PC-9 (cell line): ENCODE results near the gene SLC7A14. TPM values are rescaled to one million over a fixed set of nuclear protein-coding genes. Genes with fewer than 3 reads are reported as not detected.

Source experiments
- BruUV-seq: library from RNA; stranded (reverse); fragments of 400-500 nt; replicated peaks from 2 replicates; lab custom pipeline; 2021; lab: Mats Ljungman, UMichigan
- CTCF ChIA-PET: fragments of 300-600 bp; sonication (Branson Sonifier 250); formaldehyde crosslinking; loops from one replicate; lab custom pipeline; 2022; ENCODE audit warnings: antibody characterized with exemption; lab: Charles Lee
- POLR2A ChIA-PET: fragments of 300-600 bp; sonication (Branson Sonifier 250); formaldehyde crosslinking; loops from one replicate; lab custom pipeline; 2022; ENCODE audit warnings: antibody characterized with exemption; ENCODE audit not compliant: unreplicated experiment; lab: Charles Lee
- DNase-seq, 2 experiments: peaks; one replicate each; pipeline versions ENCODE4 v3.0.0 to v3.0.0-alpha.2; 2015 to 2022; ENCODE audit warnings: mixed read lengths in 1 of 2
- H2AFZ ChIP-seq: fragments of 200-600 bp; sonication (generic); 2 replicates; pipeline ENCODE4 v1.8.1; 2017; ENCODE audit warnings: antibody characterized with exemption
- H3F3A ChIP-seq: fragments of 200-600 bp; sonication (generic); 2 replicates; pipeline ENCODE4 v1.8.1; 2017; ENCODE audit warnings: antibody characterized with exemption, mild to moderate bottlenecking, low read depth; ENCODE audit not compliant: insufficient read depth
- H3K27ac ChIP-seq: fragments of 200-600 bp; sonication (generic); 2 replicates; pipeline ENCODE4 v1.6.1; 2016; ENCODE audit warnings: mixed run types
- H3K27me3 ChIP-seq: fragments of 200-600 bp; sonication (generic); 2 replicates; pipeline ENCODE4 v1.6.1; 2016; ENCODE audit warnings: low read depth, mixed run types; ENCODE audit not compliant: insufficient read depth
- H3K36me3 ChIP-seq: fragments of 200-600 bp; sonication (generic); 2 replicates; pipeline ENCODE4 v1.6.1; 2016; ENCODE audit warnings: low read depth, mixed run types
- H3K4me1 ChIP-seq: fragments of 200-600 bp; sonication (generic); replicated peaks from 2 replicates; pipeline ENCODE4 v1.6.1; 2016; ENCODE audit warnings: mixed run types; ENCODE audit not compliant: insufficient read depth
- H3K4me2 ChIP-seq: fragments of 200-600 bp; sonication (generic); 2 replicates; pipeline ENCODE4 v1.6.1; 2017; ENCODE audit warnings: mixed run types
- H3K4me3 ChIP-seq: fragments of 200-600 bp; sonication (generic); 2 replicates; pipeline ENCODE4 v1.6.1; 2016; ENCODE audit warnings: mixed run types
- H3K79me2 ChIP-seq: fragments of 200-600 bp; sonication (generic); 2 replicates; pipeline ENCODE4 v1.6.1; 2017; ENCODE audit warnings: low read depth, mixed run types
- H3K9me2 ChIP-seq: fragments of 200-600 bp; sonication (generic); 2 replicates; pipeline ENCODE4 v1.8.1; 2017; ENCODE audit warnings: mild to moderate bottlenecking; ENCODE audit not compliant: insufficient read depth
- H3K9me3 ChIP-seq: fragments of 200-600 bp; sonication (generic); 2 replicates; pipeline ENCODE4 v1.8.1; 2016; ENCODE audit warnings: low read depth; ENCODE audit not compliant: insufficient read depth
- H4K20me1 ChIP-seq: fragments of 200-600 bp; sonication (generic); 2 replicates; pipeline ENCODE4 v1.8.1; 2017; ENCODE audit not compliant: insufficient read depth
- EZH2 ChIP-seq: fragments of 200-600 bp; sonication (generic); IDR thresholded peaks from 2 replicates; pipeline ENCODE4 v1.8.0; 2017; ENCODE audit warnings: antibody characterized with exemption, low read depth
- intact Hi-C: fragments of 100-400 bp; cut with micrococcal nuclease; formaldehyde crosslinking; loops from one replicate; pipeline ENCODE4 v1.10.0; 2022; ENCODE audit not compliant: unreplicated experiment
- total RNA-seq: library from RNA; stranded (reverse); gene quantifications from 2 replicates; pipeline ENCODE4 v1.2.3, GENCODE V29; 2021
- TF ChIP-seq, protein P1 (sequence below): fragments of 200-600 bp; sonication (generic); conservative IDR thresholded peaks from 2 replicates; pipeline ENCODE4 v1.6.1; 2017; ENCODE audit warnings: mixed run types, antibody characterized with exemption, mild to moderate bottlenecking, moderate library complexity

SLC7A14 gene
- total RNA-seq, 1 experiment from 2014 or later = not detected

DNA sequence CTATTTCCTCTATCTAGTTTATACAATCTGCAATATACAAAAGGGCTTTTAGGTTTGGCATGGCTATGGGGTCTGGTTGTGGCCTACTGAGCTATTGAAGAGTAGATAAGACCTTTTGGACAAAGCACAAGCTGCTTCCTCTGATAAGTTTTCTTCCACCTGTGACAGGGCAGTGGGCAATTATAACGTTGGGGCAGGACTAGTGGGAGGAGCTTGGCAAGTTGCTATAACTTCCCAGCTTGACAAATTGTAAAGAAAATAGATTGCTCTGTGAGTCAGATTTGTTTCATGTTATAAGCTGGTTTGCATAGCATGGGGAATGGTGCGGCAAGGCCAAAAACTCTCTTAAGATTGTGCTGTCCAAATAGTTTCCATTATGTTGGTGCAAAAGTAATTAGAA lies 64.9 kb downstream of the SLC7A14 start:
- CTCF ChIA-PET = no interaction called here
- TF ChIP-seq, protein P1, sequence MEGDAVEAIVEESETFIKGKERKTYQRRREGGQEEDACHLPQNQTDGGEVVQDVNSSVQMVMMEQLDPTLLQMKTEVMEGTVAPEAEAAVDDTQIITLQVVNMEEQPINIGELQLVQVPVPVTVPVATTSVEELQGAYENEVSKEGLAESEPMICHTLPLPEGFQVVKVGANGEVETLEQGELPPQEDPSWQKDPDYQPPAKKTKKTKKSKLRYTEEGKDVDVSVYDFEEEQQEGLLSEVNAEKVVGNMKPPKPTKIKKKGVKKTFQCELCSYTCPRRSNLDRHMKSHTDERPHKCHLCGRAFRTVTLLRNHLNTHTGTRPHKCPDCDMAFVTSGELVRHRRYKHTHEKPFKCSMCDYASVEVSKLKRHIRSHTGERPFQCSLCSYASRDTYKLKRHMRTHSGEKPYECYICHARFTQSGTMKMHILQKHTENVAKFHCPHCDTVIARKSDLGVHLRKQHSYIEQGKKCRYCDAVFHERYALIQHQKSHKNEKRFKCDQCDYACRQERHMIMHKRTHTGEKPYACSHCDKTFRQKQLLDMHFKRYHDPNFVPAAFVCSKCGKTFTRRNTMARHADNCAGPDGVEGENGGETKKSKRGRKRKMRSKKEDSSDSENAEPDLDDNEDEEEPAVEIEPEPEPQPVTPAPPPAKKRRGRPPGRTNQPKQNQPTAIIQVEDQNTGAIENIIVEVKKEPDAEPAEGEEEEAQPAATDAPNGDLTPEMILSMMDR = no peak
- TF ChIP-seq EZH2 = no peak
- H2AFZ ChIP-seq = no peak overlapping the region
- no peak for DNase-seq
- no peaks in the 10 kb centered on the region for H3K9me2 ChIP-seq
- POLR2A ChIA-PET = interaction anchor here (0.6 kb wide), 1 partner anchor 52 kb away, joined by 3 read pairs; no protein-coding TSS in a partner anchor
- no peaks in the 10 kb centered on the region for H3K36me3 ChIP-seq
- H3K4me2 ChIP-seq = no peak overlapping the region
- H3K79me2 ChIP-seq = no peaks in the 10 kb centered on the region
- no peak overlapping the region for H3K4me3 ChIP-seq
- 0 out of 2 replicates have a peak, but pooled peaks cover 15% of the 10 kb centered on the region for H3K4me1 ChIP-seq
- no peaks in the 10 kb centered on the region for H3K27me3 ChIP-seq
- intact Hi-C loops = no loop called here
- H3K9me3 ChIP-seq = no peaks in the 10 kb centered on the region
- H3F3A ChIP-seq = no peaks in the 10 kb centered on the region
- BruUV-seq = no TSS peak
- H3K27ac ChIP-seq = no peak overlapping the region
- H4K20me1 ChIP-seq = no peaks in the 10 kb centered on the region

DNA sequence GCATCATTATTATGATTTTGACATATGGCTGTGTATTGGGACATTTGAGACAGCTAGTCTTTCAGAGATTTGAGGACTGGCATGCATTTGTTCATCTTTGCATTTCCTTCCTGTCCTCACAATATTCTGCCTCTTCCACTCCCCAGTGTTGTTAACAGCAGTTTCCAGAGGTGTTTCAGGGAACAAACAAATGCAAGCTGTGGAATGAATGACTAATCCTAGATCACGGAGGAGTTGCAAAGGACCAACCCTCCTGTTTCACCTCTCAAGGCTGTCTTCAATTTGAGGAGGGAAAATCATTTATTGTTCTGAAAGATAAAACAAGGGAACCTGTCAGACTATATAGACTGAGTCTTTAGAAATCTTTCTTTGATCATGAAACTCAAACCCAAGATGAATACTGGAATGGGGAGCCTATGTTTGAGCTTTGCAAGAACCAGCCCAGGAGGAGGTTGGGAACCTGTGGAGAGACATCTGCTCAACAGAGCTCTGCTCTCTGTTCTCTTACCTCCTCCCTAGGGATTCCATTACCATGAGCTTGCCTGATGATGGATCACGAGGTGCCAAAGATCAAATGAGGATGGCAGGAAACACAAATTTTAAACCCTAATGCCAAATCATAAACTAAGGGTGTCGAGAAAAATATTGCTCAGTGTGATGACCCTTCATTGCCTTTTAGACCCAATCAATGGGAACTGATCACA lies 68.5 kb downstream of the SLC7A14 start:
- no peaks in the 10 kb centered on the region for H3K36me3 ChIP-seq
- no peaks in the 10 kb centered on the region for H3F3A ChIP-seq
- no peak overlapping the region for H3K4me2 ChIP-seq
- H3K4me3 ChIP-seq = no peak overlapping the region
- H2AFZ ChIP-seq = no peak overlapping the region
- no peaks in the 10 kb centered on the region for H4K20me1 ChIP-seq
- TF ChIP-seq, protein P1 = no peak
- TF ChIP-seq EZH2 = no peak
- no peak overlapping the region for H3K27ac ChIP-seq
- H3K9me2 ChIP-seq = no peaks in the 10 kb centered on the region
- H3K27me3 ChIP-seq = no peaks in the 10 kb centered on the region
- BruUV-seq = no TSS peak
- CTCF ChIA-PET = no interaction called here
- no peak for DNase-seq
- 0 out of 2 replicates have a peak, but pooled peaks cover 8% of the 10 kb centered on the region for H3K4me1 ChIP-seq
- POLR2A ChIA-PET = interaction anchor here (0.6 to 0.7 kb wide), 3 partner anchors 121 to 469 kb away, joined by 3 to 10 read pairs (median 3); no protein-coding TSS in a partner anchor
- no peaks in the 10 kb centered on the region for H3K79me2 ChIP-seq
- no peaks in the 10 kb centered on the region for H3K9me3 ChIP-seq
- intact Hi-C loops = no loop called here

DNA sequence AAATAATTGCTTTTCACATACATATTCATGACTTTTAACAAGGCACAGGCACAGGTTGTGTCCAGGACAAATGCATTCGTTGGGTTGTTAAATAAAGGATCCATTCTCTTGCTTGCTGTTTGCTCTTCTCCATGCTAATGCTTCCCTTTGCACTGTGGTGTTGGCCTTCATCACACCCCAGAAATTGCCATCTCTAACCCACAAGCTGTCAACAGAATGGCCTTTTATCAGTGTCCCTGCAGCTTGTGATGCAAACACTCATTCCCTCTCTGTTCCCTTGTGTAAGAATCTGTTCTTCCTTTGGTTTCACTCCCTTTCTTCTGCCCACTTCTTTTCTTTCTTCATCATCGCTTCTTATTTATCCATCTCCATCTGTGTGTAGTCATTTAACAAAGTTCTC lies 72.2 kb downstream of the SLC7A14 start:
- H3K9me2 ChIP-seq = no peaks in the 10 kb centered on the region
- H3K9me3 ChIP-seq = no peaks in the 10 kb centered on the region
- intact Hi-C loops = no loop called here
- no peak overlapping the region for H3K4me3 ChIP-seq
- H2AFZ ChIP-seq = no peak overlapping the region
- H3K27me3 ChIP-seq = no peaks in the 10 kb centered on the region
- H3K27ac ChIP-seq = no peak overlapping the region
- H4K20me1 ChIP-seq = no peaks in the 10 kb centered on the region
- H3K36me3 ChIP-seq = no peaks in the 10 kb centered on the region
- ChIA-PET POLR2A (no interaction called here), CTCF (no interaction called here)
- no peak for DNase-seq
- H3K79me2 ChIP-seq = no peaks in the 10 kb centered on the region
- H3K4me2 ChIP-seq = no peak overlapping the region
- H3F3A ChIP-seq = no peaks in the 10 kb centered on the region
- H3K4me1 ChIP-seq = 0 out of 2 replicates have a peak, but pooled peaks cover 8% of the 10 kb centered on the region
- TF ChIP-seq, protein P1 = no peak
- no peak for TF ChIP-seq EZH2
- BruUV-seq = no TSS peak
